Adrenal gland (tissue), 12 donors: ENCODE measurements around the gene TBC1D1. TPM values are rescaled to one million over a fixed set of nuclear protein-coding genes. Genes with fewer than 3 reads are reported as not detected.
A peak's percentile ranks its signal among the peaks of the same experiment; 100 is the strongest.

Experiments used
- DNase-seq, 7 donors: peaks; one replicate each; pipeline ENCODE4 v3.0.0-alpha.2; 2019 to 2020
- H3K27ac ChIP-seq, 5 donors: fragments of 200-600 bp; sonication (generic) in 4 of 5; 1 replicate in 3 of 5; 2 replicates in 2 of 5; pipeline versions ENCODE4 v1.5.1 to v1.8.0; 2016 to 2020; ENCODE audit warnings: mild to moderate bottlenecking in 1 of 5
- H3K27me3 ChIP-seq: fragments of 200-600 bp; 2 replicates; pipeline ENCODE4 v1.8.0; 2021
- H3K36me3 ChIP-seq, 2 donors: fragments of 200-600 bp; replicated peaks in 1 of 2; 1 replicate in 1 of 2; 2 replicates in 1 of 2; pipeline versions ENCODE4 v1.5.1 to v1.8.0; 2018 to 2022
- H3K4me1 ChIP-seq, 2 donors: fragments of 200-600 bp; replicated peaks in 1 of 2; 1 replicate in 1 of 2; 2 replicates in 1 of 2; pipeline versions ENCODE4 v1.5.1 to v1.8.0; 2018 to 2021
- H3K4me3 ChIP-seq, 4 donors: fragments of 200-600 bp; sonication (generic) in 3 of 4; one replicate each; pipeline ENCODE4 v1.5.1; 2016 to 2018
- H3K9me3 ChIP-seq, 3 donors: fragments of 200-600 bp; sonication (generic) in 1 of 3; replicated peaks in 1 of 3; 1 replicate in 2 of 3; 2 replicates in 1 of 3; pipeline versions ENCODE4 v1.5.1 to v1.8.0; 2016 to 2021
- POLR2A ChIP-seq, 2 donors: fragments of 450-650 bp; IDR thresholded peaks; one replicate each; pipeline ENCODE4 v1.6.1; 2017; ENCODE audit warnings: antibody characterized with exemption in 2 of 2, mild to moderate bottlenecking in 2 of 2, moderate library complexity in 1 of 2
- WGBS, 4 donors: extraction: QIAGEN DNeasy Blood & Tissue Kit in 2 of 4; methylation state at CpG; one replicate each; pipeline versions ENCODE4 v1.1.5 to v1.1.7; 2013 to 2017; 5-methylcytosine and 5-hydroxymethylcytosine counted together
- intact Hi-C, 2 donors: fragments of 100-400 bp; cut with DNase I; formaldehyde crosslinking; loops; one replicate each; pipeline versions ENCODE4 v1.14.1 to v1.15.0; 2022 to 2023
- polyA plus RNA-seq, 3 donors: library from polyadenylated mRNA; stranded (reverse); fragments of 200-250 nt in 2 of 3; fragments of 350-450 nt in 1 of 3; fragmentation: Illumina TruSeq in 1 of 3; extraction: RNeasy Lipid Tissue Mini Kit (QIAGEN cat#74804) in 1 of 3; gene quantifications; one replicate each; pipeline ENCODE4 v1.2.3, GENCODE V29; 2013 to 2014
- total RNA-seq, 9 donors: library from RNA; depleted of rRNA in 4 of 9; stranded (reverse); fragments of >200 nt in 4 of 9; fragments of 120-200 nt in 1 of 9; fragmentation: NEBNext Ultra II Directional in 1 of 9; extraction: Animal tissue kit (Norgen Biotek cat#: 25700) in 1 of 9; gene quantifications; one replicate each; pipeline versions ENCODE4 v1.1.0 to v1.2.4, GENCODE V29; 2013 to 2023
- TF ChIP-seq, protein P1 (sequence below), 6 experiments: fragments of 450-650 bp in 4 of 6; fragments of 200-600 bp in 2 of 6; sonication (generic) in 1 of 6; IDR thresholded peaks; 1 replicate in 5 of 6; 2 replicates in 1 of 6; pipeline versions ENCODE4 v1.5.1 to v1.8.0; 2016 to 2021; ENCODE audit warnings: antibody characterized with exemption in 6 of 6, mild to moderate bottlenecking in 2 of 6, moderate library complexity in 1 of 6
- donor health status: healthy with polysubstance abuse.
- donor health status: Bipolar disorder and iron deficiency.
- donor health status: DM: yes; HTN: yes; CAD: no.
- donor health status: DM: no; HTN: no; CAD: no.
- donor health status: DM: no; HTN: no; CAD: no.
- donor health status: DM: yes; HTN: yes; CAD: no.

The TBC1D1 gene
- total and polyA plus RNA-seq, 12 donors: 16.3 to 77.3 (median 25.7) TPM

DNA sequence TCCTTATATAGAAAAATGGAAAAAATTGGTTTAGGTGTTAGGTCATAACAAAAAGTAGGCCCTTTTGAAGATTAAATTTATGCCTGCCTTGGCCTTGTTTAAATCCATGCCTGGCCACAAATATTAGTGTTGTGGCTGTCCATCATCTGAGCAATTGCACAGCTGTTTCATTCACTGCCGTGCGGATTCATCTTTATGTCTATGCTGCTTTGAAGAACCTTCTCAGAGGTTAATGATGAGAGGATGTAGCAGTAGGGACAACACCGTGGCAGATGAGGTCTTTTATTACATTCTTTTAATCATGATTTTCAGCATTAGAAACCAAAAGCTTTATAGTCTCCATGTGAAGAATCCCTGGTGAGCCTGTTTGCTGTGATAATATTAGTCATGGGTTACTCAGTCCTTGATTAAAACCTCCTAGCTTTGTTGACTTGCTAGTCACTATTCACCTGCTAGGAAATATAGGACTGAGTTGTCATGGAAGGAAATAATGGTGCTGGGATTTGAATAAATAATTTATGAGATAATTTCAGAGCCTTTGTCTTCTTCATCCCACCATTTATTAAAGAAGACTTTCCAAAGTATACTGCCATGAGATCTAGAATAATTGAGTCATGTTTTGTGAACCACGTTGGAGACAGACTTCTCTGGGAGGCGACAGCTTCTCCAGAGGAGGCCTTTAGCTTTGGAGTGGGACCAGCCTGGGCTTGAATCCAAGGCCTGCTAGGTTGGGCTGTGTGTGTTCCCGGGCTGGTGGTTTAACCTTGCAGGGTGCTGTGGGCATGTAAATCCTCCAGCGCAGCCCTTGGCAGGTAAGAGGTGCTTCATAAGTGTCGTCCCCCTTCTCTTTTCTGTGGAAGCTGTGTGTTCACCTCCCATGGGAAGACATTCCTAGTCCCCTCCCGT is 122.8 kb downstream of the TBC1D1 start:
- peaks cover 8 to 9% of the 10 kb centered on the region in 2 donors for H3K4me1 ChIP-seq
- TF ChIP-seq, protein P1, sequence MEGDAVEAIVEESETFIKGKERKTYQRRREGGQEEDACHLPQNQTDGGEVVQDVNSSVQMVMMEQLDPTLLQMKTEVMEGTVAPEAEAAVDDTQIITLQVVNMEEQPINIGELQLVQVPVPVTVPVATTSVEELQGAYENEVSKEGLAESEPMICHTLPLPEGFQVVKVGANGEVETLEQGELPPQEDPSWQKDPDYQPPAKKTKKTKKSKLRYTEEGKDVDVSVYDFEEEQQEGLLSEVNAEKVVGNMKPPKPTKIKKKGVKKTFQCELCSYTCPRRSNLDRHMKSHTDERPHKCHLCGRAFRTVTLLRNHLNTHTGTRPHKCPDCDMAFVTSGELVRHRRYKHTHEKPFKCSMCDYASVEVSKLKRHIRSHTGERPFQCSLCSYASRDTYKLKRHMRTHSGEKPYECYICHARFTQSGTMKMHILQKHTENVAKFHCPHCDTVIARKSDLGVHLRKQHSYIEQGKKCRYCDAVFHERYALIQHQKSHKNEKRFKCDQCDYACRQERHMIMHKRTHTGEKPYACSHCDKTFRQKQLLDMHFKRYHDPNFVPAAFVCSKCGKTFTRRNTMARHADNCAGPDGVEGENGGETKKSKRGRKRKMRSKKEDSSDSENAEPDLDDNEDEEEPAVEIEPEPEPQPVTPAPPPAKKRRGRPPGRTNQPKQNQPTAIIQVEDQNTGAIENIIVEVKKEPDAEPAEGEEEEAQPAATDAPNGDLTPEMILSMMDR (IDR thresholded peaks at IDR 0.05): no peak
- TF ChIP-seq POLR2A (IDR thresholded peaks at IDR 0.05): no peak
- WGBS, 4 donors: 51 to 65% (median 61%) methylated on average over 7 to 9 of the region's 9 CpGs
- H3K27ac ChIP-seq: no peak overlapping the region
- intact Hi-C loops: no loop called here
- H3K36me3 ChIP-seq: no peaks in the 10 kb centered on the region
- H3K9me3 ChIP-seq: no peaks in the 10 kb centered on the region
- H3K4me3 ChIP-seq: no peak overlapping the region
- peak; percentile 36 to 67 (median 58) for DNase-seq
- no peaks in the 10 kb centered on the region for H3K27me3 ChIP-seq

DNA sequence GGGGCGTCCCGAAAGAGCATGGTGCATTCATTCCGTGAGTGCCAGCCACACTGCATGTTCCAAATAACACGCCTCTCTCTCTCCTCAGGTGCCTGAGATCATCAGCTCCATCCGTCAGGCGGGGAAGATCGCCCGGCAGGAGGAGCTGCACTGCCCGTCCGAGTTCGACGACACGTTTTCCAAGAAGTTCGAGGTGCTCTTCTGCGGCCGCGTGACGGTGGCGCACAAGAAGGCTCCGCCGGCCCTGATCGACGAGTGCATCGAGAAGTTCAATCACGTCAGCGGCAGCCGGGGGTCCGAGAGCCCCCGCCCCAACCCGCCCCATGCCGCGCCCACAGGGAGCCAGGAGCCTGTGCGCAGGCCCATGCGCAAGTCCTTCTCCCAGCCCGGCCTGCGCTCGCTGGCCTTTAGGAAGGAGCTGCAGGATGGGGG is 123.6 kb downstream of the TBC1D1 start:
- no peaks in the 10 kb centered on the region for H3K27me3 ChIP-seq
- no peak overlapping the region for H3K4me3 ChIP-seq
- peaks cover 8 to 9% of the 10 kb centered on the region in 2 donors for H3K4me1 ChIP-seq
- DNase-seq: no peak
- intact Hi-C loops: no loop called here
- TF ChIP-seq POLR2A (IDR thresholded peaks at IDR 0.05): no peak
- TF ChIP-seq, protein P1 (IDR thresholded peaks at IDR 0.05): no peak
- WGBS, 4 donors: 82 to 93% (median 91%) methylated on average over 14 to 37 of the region's 37 CpGs
- no peak overlapping the region for H3K27ac ChIP-seq
- H3K9me3 ChIP-seq: no peaks in the 10 kb centered on the region
- H3K36me3 ChIP-seq: no peaks in the 10 kb centered on the region

DNA sequence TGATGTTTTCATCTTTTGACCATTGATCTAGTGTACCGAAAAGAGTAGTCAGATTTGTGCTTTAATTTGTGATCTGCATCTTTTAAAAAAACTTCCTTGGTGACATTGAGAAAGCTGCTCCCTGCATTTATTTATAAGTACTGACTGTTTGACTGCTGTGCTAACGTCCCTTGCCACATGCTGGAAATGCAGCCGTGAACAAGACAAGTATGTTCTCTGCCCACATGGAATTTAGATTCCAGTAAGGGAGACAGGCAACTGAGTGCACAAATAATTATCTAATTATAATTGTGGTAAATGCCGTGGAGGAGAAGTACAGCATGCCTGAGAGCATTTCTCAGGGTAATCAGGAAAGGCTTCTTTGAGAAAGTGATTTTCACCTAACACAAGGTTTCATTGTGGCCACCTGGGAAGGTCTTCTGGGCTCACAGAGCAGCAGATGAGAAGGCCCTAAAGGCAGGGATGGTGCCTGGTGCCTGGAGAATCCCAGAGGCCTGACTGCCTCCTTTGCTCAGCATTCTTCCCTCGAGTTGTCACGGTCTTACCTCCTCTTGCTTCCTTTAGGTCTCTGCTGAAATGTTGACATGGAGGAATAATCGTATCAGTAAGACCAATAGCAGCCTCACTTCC is 125.1 kb downstream of the TBC1D1 start:
- Histone ChIP-seq H3K36me3 (no peaks in the 10 kb centered on the region), H3K4me1 (peaks cover 8 to 9% of the 10 kb centered on the region in 2 donors), H3K27ac (no peak overlapping the region), H3K4me3 (no peak overlapping the region), H3K27me3 (no peaks in the 10 kb centered on the region), H3K9me3 (no peaks in the 10 kb centered on the region)
- TF ChIP-seq POLR2A (IDR thresholded peaks at IDR 0.05): no peak
- TF ChIP-seq, protein P1 (IDR thresholded peaks at IDR 0.05): no peak
- intact Hi-C loops: no loop called here
- DNase-seq: no peak
- 87 to 91% (median 90%) methylated on average over 7 of the region's 7 CpGs for WGBS, 4 donors

DNA sequence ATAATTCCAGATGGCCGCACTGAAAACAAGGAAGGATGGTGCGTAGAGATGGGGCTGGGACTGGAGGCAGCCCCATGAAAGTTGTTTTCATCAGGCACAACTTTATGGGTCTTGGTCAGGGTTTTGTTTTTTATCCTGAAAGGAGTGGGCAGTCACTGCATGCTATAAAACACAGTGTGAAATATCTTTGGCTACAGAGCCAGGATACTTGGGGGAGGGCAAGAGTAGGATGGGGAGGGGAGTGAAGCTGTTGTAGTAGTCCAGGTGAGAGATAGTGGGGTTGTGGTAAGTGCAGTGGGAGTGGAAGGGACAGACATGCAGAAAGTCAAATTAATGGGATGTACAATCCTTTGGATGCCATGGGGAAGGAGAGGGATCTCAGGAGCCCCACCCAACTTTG is 125.8 kb downstream of the TBC1D1 start:
- H3K4me3 ChIP-seq: no peak overlapping the region
- H3K27ac ChIP-seq: no peak overlapping the region
- no peak for DNase-seq
- TF ChIP-seq, protein P1 (IDR thresholded peaks at IDR 0.05): no peak
- no peak for TF ChIP-seq POLR2A (IDR thresholded peaks at IDR 0.05)
- no peaks in the 10 kb centered on the region for H3K36me3 ChIP-seq
- no peaks in the 10 kb centered on the region for H3K27me3 ChIP-seq
- peaks cover 8 to 9% of the 10 kb centered on the region in 2 donors for H3K4me1 ChIP-seq
- WGBS, 4 donors: 89 to 97% (median 92%) methylated on average over 2 of the region's 2 CpGs
- H3K9me3 ChIP-seq: no peaks in the 10 kb centered on the region
- intact Hi-C loops: no loop called here
